Measurements from ENCODE around the gene ADAMTSL3. TPM values are rescaled to one million over a fixed set of nuclear protein-coding genes. Genes with fewer than 3 reads are reported as not detected.
"Not testable (repeated sequence)": the region's sequence is repeated elsewhere in the genome, so short reads cannot be mapped to it uniquely, and the experiment has no call there.

ADAMTSL3 gene
- total RNA-seq, 1 donor from 2014 or later, result 20.7 TPM

- no peak for DNase-seq (ENCODE audit: low read depth)
Measured at GRCh38 chr15:84081391-84082168, 427.7 kb downstream of the ADAMTSL3 start.

- DNase-seq (ENCODE audit: low read depth), result peak; percentile 38
Measured at GRCh38 chr15:84082739-84083138, 428.8 kb downstream of the ADAMTSL3 start.

- DNase-seq (ENCODE audit: low read depth), result not testable (repeated sequence)
Measured at GRCh38 chr15:84086071-84086470, 432.1 kb downstream of the ADAMTSL3 start.

Other genes with a start within 250 kb of the ADAMTSL3 start
- gene SH3GL3, start 206.8 kb upstream of the ADAMTSL3 start, total RNA-seq, result 0.35 and 0.69 TPM in 2 replicates

Measured in renal cortical epithelial cell (primary cell).